SKM-1 treated with dmso at 0.1 percent for 144 hours (cell line): Measurements from ENCODE around the gene TM9SF4.
"Not testable (repeated sequence)": the region's sequence is repeated elsewhere in the genome, so short reads cannot be mapped to it uniquely, and the experiment has no call there.

Experiments
- DNase-seq: peaks from one replicate; lab custom pipeline; 2025; ENCODE audit not compliant: unreplicated experiment; lab: John Stamatoyannopoulos, UW

The TM9SF4 gene

DNA sequence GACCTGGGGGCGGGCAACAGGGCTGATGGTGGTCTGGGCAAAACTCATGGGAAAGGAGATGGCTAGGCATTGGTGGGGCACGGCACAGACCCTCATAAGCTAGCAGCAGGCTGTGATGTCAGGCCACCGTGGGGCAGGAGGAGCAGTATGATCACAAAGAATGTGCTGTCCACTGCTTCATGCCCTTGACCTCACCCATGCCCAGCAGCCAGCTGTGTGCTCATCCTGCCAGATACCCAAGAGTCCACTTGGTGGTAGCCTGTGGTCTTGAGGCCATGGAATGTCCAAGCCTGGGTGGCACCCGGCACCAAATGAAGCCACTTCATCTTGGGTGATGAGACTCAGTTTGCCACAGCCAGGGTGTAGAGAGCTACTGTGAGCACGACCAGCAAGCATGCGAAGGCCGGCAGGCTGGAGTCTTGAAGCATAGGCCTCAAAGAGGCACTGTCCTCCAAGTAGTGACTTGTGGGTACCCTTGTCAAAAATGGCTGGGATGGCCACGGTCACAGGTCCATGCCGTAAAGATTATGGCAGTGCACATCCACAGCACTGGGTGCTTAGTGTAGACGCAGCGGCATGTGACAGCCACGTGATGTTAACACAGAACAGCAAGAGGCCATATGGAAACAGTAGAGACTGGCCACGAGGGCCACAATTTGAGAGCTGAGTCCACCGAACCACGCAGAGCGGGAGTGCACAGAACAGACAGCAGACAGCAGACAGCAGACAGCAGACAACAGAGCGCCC lies 79.0 kb downstream of the TM9SF4 start:
- no peak for DNase-seq

- DNase-seq: no peak
These were observed 79.6 kb downstream of the TM9SF4 start for GRCh38 chr20:32189123-32189410.

DNA sequence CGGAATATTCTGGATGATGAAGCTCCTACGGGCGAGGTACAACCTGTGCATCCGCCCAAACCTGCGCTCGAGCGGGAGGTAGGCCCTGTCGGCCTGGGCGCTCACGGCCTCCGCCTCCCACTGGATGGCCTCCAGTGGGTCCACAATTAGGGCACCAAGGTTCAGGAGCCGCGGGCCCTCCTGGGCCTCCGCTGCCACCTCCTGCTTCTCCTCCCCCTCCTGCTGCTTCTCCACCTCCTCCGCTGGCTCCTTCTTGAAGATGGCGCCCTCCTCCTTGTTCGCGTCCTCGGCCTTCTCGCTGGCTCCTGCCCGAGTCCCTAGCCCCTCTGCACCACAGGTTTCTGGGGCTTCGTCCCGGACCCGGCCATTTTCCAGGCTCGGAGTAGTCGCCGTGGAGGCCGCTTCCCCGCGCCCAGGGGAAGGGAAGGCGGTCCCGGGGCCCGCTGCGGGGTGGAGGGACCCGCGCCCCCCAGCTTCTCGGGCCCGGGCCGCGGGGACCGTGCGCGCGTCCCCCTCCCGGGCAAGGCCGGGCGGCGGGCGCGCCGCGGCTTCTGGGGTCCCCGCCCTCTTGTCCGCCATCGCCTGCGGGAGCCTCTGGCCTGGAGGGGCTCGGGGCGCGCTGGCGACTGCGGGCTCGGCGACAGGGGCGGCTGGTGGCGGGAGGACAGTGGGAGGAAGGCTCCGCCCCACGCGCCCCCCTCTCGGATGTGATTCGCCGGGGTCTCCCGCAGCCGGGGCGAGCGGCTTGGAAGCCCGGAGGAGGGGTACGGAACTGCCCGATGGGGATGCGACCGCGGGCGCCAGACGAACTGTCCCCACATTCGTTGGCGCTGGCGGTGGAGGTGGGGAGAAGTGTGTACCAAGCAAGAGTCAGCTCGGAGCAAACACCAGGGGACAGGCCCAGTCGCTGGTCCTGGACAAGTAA lies 80.4 kb downstream of the TM9SF4 start:
- no peak for DNase-seq

- no peak for DNase-seq
These were observed 81.3 kb downstream of the TM9SF4 start for GRCh38 chr20:32190616-32191415.

GRCh38 chr20:32191422-32191821 lies 81.9 kb downstream of the TM9SF4 start:
- DNase-seq: no peak

DNA sequence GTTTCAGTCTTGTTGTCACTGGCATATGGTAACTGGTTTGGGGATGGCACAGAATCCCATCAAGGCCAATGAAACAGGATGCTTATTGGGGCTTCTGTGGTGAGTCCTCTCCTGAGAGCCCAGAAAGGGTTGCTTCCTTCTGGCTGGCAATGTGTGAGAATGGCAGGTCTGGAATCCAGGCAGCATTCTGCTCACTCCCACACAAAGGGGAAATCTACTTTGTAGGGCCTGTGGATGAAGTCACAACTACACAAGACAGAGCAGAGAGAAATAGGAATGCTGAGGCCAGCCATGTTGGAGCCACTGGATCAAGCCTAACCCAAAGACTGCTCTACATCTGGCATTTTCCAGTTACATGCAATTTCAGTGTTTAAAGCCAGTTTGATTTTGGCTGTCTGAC lies 82.4 kb downstream of the TM9SF4 start:
- no peak for DNase-seq

- DNase-seq: no peak
These were observed 83.2 kb downstream of the TM9SF4 start for GRCh38 chr20:32192698-32193097.

GRCh38 chr20:32193336-32193735 lies 83.8 kb downstream of the TM9SF4 start:
- not testable (repeated sequence) for DNase-seq

- DNase-seq: no peak
These were observed 84.5 kb downstream of the TM9SF4 start for GRCh38 chr20:32193996-32194395.

DNA sequence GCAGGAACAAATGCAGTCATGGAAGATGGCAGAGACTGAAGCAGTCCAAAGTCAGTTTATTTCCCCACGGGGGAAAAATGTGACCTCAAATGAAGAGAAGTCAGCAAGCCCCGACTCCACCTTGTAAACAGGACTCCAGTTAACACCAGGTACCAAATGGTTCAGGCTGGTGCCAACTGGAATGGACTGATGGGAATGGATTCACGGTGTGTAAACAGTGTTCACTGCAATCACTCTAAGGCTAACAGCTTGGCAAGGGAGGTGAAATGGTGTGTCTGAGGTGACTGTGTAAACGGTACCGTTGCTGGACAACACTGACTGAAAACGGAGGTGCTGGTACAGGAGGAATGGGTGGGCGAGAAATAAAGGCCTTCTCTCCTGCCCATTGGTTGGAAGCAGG lies 86.1 kb downstream of the TM9SF4 start:
- no peak for DNase-seq

DNA sequence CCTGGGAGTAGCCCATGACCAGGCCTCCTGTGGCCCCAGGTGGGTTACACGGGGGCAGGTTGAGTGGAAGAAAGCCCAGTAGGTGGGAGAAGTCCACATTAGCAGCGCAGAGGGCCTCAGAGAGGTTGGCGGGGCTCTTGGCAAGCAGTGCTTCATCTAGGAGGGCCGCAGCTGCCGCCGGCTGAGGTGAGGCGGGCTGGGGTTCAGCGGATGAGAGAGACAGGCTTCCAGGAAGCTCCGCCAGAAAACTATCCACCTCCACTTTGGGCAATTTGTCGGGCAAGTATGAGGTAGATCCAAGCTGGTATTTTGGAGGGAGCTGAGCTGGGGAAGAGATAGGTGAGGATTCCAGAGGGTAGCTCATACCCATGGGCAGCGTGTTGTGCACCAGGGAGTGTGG lies 87.1 kb downstream of the TM9SF4 start:
- not testable (repeated sequence) for DNase-seq

DNA sequence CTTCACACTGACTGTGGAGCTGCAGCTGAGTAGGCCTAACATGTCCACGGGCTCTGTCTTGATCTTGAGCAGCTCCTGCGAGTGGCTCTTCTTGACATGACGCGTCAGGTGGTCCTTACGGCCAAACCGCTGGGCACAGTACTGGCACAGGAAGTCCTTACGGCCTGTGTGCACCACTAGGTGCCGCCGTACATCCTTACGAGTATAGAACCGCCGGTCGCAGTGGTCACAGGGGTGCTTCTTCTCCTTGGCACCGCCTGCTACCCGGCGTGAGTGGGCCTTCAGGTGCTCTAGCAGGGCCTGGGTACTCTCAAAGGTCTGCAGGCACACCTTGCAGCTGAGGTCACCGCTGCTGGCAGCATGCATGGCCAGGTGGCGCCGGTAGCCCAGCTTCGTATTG lies 87.6 kb downstream of the TM9SF4 start:
- DNase-seq: not testable (repeated sequence)

- no peak for DNase-seq
These were observed 89.5 kb downstream of the TM9SF4 start for GRCh38 chr20:32199006-32199405.

DNA sequence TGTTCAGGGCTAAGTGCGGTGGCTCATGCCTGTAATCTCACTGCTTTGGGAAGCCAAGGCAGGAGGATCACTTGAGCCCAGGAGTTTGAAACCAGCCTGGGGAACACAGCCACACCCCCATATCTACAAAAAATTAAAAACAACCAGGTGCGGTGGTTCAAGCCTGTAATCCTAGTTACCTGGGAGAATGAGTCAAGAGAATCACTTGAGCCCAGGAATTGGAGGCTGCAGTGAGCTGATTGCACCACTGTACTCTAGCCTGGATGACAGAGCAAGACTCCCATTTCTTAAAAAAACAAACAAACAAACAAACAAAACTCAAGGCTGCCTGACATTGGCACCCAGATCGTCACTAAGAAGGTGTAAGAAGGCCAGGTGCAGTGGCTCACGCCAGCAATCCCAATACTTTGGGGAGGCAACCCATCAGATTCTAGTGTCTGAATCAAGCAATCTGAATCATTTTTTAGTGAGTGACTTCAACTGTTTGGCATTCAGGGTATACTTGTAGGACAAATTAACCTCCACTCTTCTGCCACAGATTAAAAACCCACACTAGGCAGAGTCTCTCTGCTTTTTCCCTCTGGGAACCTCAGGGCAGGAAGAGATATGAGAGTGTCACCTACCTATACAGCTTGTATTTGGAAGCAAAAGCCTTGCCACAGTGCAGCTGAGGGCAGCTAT lies 91.9 kb downstream of the TM9SF4 start:
- DNase-seq: no peak

- no peak for DNase-seq
These were observed 92.5 kb downstream of the TM9SF4 start for GRCh38 chr20:32201977-32202363.

GRCh38 chr20:32203356-32204204 lies 94.1 kb downstream of the TM9SF4 start:
- DNase-seq: no peak

DNA sequence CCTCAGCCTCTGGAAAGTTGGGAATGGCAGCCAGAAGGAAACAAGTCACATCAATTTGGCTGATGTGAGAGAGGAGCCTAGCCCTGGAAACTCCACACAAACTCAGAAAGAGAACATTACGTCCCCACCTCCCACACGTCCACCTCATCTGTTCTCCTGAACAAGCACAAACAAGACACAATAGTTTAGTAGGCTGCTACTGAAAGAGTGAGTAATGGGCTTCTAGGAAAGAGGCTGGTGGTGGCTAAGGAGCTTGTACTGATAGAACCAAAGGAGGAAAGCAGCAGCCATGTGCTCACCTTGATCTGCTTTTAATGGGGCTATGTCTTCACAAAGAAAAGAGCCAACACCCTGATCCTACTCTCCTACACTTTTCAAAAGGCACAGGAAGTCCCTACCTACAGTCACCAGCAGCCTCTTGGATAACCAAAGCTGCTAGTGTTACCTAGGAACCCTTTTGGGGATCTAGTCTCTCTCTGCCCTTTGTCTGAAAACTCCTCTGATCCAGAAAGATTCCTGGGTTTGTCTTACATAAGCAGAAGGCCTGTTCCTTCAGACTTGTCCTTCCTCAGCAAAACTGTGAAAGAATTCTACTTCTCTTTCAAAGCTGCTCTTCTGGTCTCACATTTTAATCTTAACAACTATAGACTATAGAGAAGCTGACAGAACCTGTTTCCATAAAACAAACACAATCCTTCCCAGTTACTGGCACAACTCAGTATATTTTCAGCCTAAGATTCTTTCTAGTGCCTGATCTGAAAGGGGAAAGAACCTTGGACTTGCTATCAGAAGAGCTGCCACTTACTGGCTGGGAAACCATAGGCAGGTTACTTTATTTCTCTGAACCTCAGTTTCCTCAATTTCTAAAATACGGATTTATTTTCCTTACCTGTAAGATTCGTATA lies 94.9 kb downstream of the TM9SF4 start:
- DNase-seq: no peak

DNA sequence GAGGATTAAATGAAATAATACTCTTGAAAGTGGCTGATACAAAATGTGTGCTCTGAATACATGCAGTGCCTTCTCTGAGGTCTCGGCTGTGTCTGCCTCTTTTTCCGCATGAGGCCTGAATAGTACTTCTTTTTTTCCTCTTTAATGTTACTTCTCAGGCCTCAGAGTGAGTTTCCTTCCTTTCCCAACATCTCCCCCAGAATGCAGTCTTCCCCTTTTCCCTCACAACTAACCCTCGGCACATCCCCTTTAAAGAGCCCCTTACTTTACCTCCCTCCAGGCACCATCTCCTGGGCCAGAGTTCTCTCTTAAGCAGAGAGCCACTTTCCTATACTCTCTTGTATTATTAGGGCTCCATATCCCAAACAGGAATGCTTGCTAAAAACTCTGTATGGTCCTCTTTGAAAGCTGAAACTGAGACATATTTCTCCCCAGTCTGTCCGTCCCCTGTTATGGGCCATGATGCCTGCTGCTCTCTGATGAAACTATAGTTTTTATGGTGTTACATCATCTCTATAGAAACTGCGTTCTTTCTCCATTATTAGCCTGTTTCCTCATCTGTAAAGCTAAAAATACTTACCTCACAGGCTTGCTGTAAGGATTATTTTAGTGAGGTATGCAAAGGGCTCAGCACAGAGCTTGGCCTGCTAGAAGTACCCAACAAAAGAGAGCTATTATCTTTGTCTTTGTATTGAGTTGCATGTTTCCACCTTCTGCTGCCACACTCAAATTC lies 95.8 kb downstream of the TM9SF4 start:
- DNase-seq: peak; percentile 73
